ENCODE data around the gene KATNAL2.

KATNAL2 gene

GRCh38 chr18:47113796-47114540 lies 196.6 kb downstream of the KATNAL2 start:
- DNase-seq (ENCODE audit: low read depth) = no peak

- DNase-seq (ENCODE audit: low read depth) = no peak
Observed at GRCh38 chr18:47115205-47115604, 197.8 kb downstream of the KATNAL2 start.

- no peak for DNase-seq (ENCODE audit: low read depth)
Observed at GRCh38 chr18:47118981-47119380, 201.6 kb downstream of the KATNAL2 start.

- no peak for DNase-seq (ENCODE audit: low read depth)
Observed at GRCh38 chr18:47120428-47120827, 203.0 kb downstream of the KATNAL2 start.

GRCh38 chr18:47121146-47121545 lies 203.7 kb downstream of the KATNAL2 start:
- DNase-seq (ENCODE audit: low read depth) = no peak

- DNase-seq (ENCODE audit: low read depth) = no peak
Observed at GRCh38 chr18:47141289-47141688, 223.9 kb downstream of the KATNAL2 start.

GRCh38 chr18:47143153-47143552 lies 225.8 kb downstream of the KATNAL2 start:
- no peak for DNase-seq (ENCODE audit: low read depth)

GRCh38 chr18:47143899-47144485 lies 226.6 kb downstream of the KATNAL2 start:
- no peak for DNase-seq (ENCODE audit: low read depth)

GRCh38 chr18:47146206-47146605 lies 228.8 kb downstream of the KATNAL2 start:
- no peak for DNase-seq (ENCODE audit: low read depth)

- DNase-seq (ENCODE audit: low read depth) = no peak
Observed at GRCh38 chr18:47149457-47150028, 232.1 kb downstream of the KATNAL2 start.

GRCh38 chr18:47150029-47150823 lies 232.8 kb downstream of the KATNAL2 start, which contains the start of gene HDHD2:
TSS of gene HDHD2 (minus strand) at chr18:47150500. CDS start at chr18:47136439, 14,061 bp downstream.
- DNase-seq (ENCODE audit: low read depth) = peak; percentile 35

GRCh38 chr18:47150824-47151366 lies 233.5 kb downstream of the KATNAL2 start:
- DNase-seq (ENCODE audit: low read depth) = no peak

GRCh38 chr18:47151439-47151838 lies 234.0 kb downstream of the KATNAL2 start:
- no peak for DNase-seq (ENCODE audit: low read depth)
